ENCODE data around the gene ATP5IF1.

GRCh38 chr1:28213315-28213714 lies 22.6 kb upstream of the ATP5IF1 start:
- no peak for TF ChIP-seq GATA2 (IDR thresholded peaks at IDR 0.05; ENCODE audit: low read depth, low read length)
- no peak for TF ChIP-seq GATA3 (IDR thresholded peaks at IDR 0.05; ENCODE audit: low read depth, low read length)
